ENCODE measurements around the gene PGRMC2.
"Not testable (repeated sequence)": the region's sequence is repeated elsewhere in the genome, so short reads cannot be mapped to it uniquely, and the experiment has no call there.

The PGRMC2 gene

DNA sequence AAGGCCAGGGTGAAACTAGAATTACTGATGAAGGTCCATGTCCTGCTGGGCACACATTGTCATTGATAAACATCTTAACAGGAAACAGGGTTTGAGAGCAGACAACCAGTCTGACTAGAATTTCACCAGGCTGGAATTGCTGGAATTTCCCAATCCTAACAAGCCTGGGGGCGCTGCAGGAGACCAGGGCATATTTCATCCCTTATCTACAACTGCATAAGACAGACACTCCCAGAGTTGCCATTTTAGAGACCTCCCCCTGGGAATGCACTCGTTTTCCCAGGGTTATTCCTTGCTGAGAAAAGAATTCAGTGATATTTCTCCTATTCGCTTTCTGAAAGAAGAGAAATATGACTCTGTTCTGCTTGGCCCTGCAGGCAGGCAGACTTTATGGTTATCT is 22.1 kb downstream of the PGRMC2 start:
- not testable (repeated sequence) for DNase-seq

DNA sequence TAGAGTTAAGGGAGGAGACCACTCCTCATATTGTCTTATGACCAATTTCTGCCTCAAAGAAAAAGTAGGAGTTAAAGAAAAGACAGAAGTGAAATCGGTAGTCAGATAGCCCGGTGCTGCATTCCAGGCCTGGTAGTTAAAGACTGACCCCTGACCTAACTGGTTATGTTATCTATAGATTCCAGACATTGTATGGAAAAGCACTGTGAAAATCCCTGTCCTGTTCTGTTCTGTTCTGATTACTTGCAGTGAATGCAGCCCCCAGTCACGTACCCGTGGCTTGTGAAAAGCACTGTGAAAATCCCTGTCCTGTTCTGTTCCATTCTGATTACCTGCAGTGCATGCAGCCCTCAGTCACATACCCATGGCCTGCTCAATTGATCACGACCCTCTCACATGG is 27.7 kb downstream of the PGRMC2 start:
- not testable (repeated sequence) for DNase-seq

- not testable (repeated sequence) for DNase-seq
Measured at GRCh38 chr4:128258166-128258565, 29.4 kb downstream of the PGRMC2 start.

- DNase-seq: no peak
Measured at GRCh38 chr4:128256539-128256938, 31.1 kb downstream of the PGRMC2 start.

DNA sequence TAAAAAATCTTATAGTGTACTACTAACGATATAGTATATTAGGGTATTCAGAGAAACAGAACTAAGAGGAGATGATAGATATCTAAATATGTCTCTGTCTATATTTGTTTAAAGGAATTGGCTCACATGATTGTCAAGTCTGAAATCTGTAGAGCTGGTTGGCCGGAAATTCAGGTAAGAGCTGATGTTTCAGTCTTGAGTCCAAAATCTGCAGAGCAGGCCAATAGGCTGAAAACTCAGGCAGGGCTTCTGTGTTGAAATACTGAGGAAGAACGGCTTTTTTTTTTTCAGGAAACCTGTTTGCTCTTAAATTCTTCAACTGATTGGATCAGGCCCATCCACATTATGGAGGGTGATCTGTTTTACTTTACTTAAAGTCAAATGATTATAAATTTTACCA is 31.7 kb downstream of the PGRMC2 start:
- no peak for DNase-seq

DNA sequence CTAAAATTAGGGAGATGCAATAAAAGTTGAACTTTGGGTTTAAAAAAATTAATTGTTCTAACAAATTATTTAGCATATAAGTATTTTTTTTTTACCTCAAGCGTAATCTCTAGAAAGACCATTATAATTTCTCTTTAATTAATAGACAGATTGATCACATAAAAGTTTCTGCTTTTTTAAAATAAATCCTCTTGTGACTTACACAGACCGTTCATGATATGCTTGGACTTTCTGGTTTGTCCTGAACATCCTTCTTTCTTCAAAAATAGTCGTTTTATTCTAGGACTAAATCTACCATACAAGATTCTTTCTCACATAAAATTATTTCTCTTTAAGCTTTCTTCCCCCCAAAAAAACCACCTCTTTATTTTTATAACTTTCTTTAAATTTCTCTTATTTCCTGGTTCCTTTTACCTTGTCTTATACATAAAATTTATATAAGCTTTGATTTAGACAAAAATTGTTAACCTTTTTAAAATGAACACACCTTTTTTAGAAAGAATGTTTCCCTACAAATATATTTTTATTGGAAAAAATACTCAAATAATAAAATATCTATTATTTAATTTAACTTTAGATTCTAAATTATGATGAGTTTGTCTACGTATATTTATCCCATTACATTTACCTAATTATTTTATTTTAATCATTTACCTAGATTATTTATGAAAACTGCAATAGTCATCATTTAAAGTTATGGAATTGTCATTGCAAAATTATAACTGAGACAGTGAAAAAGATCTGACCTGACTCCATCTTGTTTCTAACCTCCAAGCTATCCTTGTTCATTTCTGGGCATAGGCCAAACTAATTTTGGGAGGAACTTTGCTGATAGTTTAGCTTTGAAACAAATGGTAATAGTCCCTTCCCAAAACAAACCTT is 37.6 kb downstream of the PGRMC2 start:
- DNase-seq: no peak

DNA sequence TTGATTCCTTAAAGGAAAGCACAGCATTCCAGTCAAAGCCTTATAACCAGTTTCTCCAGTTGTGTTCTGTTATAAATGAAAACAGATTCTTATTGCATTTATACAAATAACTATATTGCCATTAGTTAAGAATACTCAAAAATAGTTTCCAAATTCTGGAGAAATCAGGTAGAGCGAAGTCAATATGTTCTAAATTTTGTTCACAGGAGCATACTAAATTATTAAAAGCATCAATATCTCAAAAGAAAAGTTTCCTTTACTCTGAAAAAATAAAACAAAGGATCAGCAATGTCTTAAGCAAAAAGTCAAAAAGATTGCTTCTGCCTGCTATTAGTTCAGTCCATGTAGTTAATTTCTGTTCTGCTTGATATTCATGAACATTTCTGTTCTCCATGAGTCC is 39.7 kb downstream of the PGRMC2 start:
- DNase-seq: no peak

DNA sequence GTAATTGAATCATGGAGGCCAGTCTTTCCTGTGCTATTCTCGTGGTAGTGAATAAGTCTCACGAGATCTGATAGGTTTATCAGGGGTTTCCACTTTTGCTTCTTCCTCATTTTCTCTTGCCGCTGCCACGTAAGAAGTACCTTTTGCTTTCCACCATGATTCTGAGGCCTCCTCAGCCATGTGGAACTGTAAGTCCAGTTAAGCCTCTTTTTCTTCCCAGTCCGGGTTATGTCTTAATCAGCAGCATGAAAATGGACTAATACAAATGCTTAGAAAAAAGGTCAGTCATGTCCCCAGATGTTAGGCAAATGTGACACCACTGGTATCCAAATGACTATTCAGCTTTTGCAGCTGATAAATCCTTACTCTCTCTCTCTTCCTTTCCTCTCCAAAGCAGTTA is 42.2 kb downstream of the PGRMC2 start:
- not testable (repeated sequence) for DNase-seq

DNA sequence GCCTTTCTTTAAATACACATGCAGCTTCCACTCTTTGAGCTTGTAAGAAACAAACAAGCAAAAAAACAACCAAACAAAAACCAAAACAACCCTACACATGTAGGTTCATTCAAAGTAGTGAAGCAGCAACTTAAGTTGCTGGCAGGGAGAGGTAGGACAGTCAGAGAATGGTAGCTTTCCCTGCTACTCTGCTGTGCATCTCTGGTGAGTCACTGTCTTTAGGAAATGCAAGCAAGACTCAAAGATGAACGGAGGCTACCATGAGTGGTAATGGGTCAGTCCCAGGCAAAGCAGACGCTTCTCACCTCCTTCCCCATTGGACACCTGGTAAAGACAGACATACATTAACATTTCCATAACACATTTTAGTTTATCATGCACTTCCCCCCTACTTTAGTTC is 43.2 kb downstream of the PGRMC2 start:
- no peak for DNase-seq

DNA sequence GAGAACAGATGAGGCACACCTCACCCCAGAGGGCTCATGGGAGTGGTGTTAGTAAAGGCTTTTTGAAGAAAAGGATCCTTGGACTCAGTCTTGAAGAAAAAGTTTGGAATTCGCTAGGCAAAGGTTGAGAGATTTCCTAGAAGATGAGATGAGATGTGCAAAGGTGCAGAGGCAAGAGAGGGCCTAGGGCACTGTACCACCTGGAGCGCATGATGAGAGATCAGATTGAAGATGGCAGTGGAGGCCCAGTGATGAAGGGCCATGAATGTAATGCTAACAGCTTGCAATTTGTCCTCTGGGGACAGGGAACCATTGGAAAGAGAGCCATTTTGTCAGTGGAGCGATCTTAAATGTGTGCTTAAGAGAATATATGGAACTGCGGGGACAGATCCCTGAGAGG is 45.0 kb downstream of the PGRMC2 start:
- no peak for DNase-seq

GRCh38 chr4:128241981-128242380 is 45.6 kb downstream of the PGRMC2 start:
- no peak for DNase-seq

DNA sequence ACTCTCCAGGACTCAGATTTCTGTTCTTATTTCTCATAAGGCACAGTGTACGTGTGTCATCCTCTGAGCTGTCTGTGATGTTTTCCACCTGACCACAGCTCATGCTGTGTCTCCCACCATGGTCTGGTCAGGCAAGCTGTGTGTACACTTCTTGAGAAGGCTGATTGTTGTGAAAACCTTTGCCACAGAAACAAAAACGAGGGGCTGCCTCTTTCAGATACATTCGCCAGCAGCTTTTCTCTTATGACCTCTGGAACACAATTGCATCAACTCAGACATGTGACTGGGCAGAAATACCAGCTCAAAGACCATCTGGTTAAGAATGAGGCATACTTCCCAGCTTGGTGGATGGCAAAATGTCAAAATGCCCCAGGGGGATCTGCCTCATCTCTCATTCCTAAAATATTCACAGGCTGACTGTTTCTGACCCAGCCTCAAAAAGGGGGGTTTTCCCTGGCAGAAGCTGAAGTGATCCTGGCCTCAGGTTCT is 46.1 kb downstream of the PGRMC2 start:
- no peak for DNase-seq

GRCh38 chr4:128241019-128241418 is 46.6 kb downstream of the PGRMC2 start:
- DNase-seq: no peak

DNA sequence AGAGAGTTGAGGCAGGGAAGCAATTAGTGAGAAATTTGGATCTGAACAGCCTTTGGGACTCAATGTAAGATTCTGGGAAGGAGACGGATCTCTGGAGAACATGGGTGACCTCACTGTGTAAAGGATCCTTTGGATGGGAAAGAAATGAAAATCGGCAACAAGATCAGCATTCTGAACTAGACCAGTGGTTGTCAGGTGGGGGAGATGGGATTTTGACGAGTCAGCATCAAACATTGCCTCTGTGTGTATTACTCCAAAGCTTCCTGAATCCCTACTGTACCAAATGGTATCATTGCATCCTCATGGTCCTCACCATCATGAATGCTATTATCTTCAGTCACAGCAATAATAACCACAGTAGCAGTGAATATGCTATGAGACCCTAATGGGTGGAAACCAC is 52.8 kb downstream of the PGRMC2 start:
- DNase-seq: no peak

DNA sequence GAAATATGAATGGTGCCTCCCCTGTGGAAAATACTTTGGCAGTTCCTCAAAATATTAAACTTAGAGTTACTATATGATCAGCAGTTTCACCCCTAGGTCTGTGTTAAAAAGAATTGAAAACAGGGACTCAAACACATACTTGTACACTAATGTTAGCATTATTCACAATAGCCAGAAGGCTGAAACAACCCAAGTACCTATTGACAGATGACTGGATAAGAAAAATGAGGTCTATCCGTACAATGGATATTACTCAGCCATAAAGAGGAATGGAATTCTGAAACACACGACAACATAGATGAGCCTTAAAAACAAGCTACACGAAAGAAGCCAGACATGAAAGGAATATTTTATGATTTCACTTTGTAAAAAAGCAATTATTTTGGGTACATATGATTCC is 54.9 kb downstream of the PGRMC2 start:
- DNase-seq: no peak

DNA sequence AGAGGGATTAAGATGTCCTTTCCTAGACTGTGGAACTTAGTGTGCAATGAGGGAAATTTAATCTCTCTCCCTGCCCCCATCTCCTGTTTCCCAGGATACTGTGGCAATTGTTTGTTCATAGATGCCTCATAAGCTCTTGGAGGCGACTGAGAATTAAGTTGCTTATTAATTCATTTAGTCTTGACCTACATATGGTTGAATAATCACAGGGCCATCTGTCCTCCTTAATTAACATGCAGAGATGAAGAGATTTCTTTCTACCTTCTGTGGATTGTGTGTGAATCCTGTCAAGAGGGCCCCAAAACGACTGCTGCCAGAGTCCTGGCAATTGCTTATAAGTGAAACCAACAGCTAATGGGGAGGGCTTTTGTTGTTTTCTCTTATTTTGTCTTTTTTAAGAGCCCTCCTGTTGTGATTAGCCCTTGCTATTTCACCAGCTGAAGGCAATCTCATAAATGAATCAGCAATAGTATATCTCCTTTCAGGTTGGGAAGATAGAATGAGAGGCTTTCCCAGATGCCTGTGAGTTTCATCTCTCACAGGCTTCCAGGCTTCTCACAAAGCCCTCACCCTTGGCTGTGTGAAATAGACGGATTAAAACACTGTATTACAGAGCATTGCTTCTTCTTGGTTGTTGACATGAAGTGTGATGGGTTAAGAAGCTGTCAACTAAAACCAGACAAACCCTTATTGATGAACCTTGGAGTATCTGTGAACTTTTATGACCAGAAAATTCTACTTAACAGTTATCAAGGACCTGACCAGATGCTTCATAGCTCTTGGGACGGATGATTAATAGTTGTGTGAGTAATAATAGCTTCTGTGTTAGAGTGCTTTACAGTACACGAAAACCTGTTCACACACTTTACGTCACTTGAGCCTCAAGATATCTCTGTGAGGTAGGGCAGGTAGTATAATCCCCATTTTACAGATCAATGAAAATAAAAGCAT is 58.5 kb downstream of the PGRMC2 start:
- no peak for DNase-seq

DNA sequence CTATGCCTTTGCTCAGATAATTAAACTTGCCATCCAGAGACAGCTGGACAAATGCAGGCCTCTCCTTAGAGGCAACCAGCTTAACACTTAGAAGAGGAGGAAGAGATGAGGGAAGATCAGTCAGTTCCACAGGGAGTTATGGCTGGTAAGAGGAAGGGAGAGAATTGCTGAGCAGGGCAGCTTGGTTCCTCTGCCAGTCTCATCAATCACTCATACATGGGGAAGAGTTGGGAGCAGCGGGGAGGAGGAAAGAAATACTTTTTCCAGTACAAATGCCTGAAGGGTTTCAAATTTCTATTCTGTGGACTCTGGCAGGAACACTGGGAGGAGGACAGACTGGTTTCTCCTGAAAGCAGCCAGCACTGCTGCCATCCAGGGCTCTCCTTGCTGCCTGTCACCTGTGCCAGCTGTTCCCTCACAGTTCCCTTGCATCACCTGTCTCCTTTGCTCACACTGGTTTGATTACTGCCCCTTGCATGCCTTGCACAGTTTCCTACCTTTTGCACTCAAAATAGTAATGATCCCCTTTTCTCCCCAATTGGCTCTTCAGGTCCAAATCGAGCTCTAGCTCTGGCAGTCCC is 59.5 kb downstream of the PGRMC2 start:
- DNase-seq: no peak

DNA sequence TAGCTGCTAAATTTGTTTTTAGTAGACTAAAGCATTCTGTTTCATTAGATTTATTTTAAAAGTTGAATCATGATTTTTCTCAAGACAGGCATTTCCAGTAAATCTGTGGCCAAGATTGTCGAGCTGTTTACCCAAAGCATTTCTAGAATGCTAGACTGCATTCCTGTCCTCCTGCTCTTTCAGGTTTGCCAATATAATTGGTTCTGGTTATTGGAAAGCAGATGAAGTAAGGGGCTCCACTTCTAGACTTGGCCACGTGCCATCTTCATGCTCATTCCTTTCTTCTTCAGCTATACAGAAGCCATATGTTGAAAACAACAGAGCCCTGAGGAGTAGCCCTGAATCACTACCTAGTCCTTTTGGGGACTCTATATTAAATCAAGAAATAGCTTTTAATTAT is 62.5 kb downstream of the PGRMC2 start:
- no peak for DNase-seq

- DNase-seq: no peak
Measured at GRCh38 chr4:128221586-128221985, 66.0 kb downstream of the PGRMC2 start.

- DNase-seq: peak in 1 of 2 donors; percentile 33
Measured at GRCh38 chr4:128220286-128221235, 67.1 kb downstream of the PGRMC2 start.

Data from hippocampal formation (tissue), 2 donors.